Glutamatergic neuron (in vitro differentiated cells): ENCODE measurements around the gene DRD4. TPM values are rescaled to one million over a fixed set of nuclear protein-coding genes. Genes with fewer than 3 reads are reported as not detected.

Experiments
- DNase-seq: peaks from one replicate; pipeline ENCODE4 v3.0.0; 2022
- H3K27ac Mint-ChIP-seq: one replicate; pipeline ENCODE4 v1.8.0; 2020; ENCODE audit warnings: mild to moderate bottlenecking, mixed read lengths, inconsistent platforms; ENCODE audit not compliant: unreplicated experiment
- H3K27me3 Mint-ChIP-seq: one replicate; pipeline ENCODE4 v1.8.0; 2020; ENCODE audit warnings: mild to moderate bottlenecking, moderate library complexity, mixed read lengths, inconsistent platforms; ENCODE audit not compliant: unreplicated experiment
- H3K36me3 Mint-ChIP-seq: one replicate; pipeline ENCODE4 v1.8.0; 2020; ENCODE audit warnings: mild to moderate bottlenecking, mixed read lengths, inconsistent platforms; ENCODE audit not compliant: unreplicated experiment
- H3K4me1 Mint-ChIP-seq: one replicate; pipeline ENCODE4 v1.8.0; 2020; ENCODE audit warnings: mild to moderate bottlenecking, low read depth, mixed read lengths, inconsistent platforms; ENCODE audit not compliant: unreplicated experiment
- H3K4me3 Mint-ChIP-seq: one replicate; pipeline ENCODE4 v1.8.0; 2020; ENCODE audit warnings: mild to moderate bottlenecking, mixed read lengths, inconsistent platforms; ENCODE audit not compliant: unreplicated experiment
- H3K9me3 Mint-ChIP-seq: one replicate; pipeline ENCODE4 v1.8.0; 2020; ENCODE audit warnings: mild to moderate bottlenecking, moderate library complexity, mixed read lengths, inconsistent platforms; ENCODE audit not compliant: unreplicated experiment
- CTCF ChIP-seq: fragments of 200-600 bp; sonication (generic); IDR thresholded peaks from one replicate; pipeline ENCODE4 v1.5.0; 2021; ENCODE audit not compliant: partially characterized antibody, unreplicated experiment
- total RNA-seq: library from RNA; stranded (reverse); fragmentation: NEBNext Ultra II Directional; extraction: Animal tissue kit (Norgen Biotek cat#: 25700); gene quantifications from one replicate; pipeline ENCODE4 v1.2.1, GENCODE V29; 2021; ENCODE audit not compliant: unreplicated experiment

DRD4 gene
- total RNA-seq, 1 donor from 2014 or later = 2.9 TPM

GRCh38 chr11:597166-597725 is 39.8 kb upstream of the DRD4 start:
- peaks cover 10% of the 10 kb centered on the region for H3K9me3 Mint-ChIP-seq
- no peaks in the 10 kb centered on the region for H3K36me3 Mint-ChIP-seq
- no peak overlapping the region for H3K4me3 Mint-ChIP-seq
- TF ChIP-seq CTCF = no peak
- no peaks in the 10 kb centered on the region for H3K4me1 Mint-ChIP-seq
- H3K27ac Mint-ChIP-seq = no peak overlapping the region
- DNase-seq = peak; percentile 60
- H3K27me3 Mint-ChIP-seq = peaks cover 10% of the 10 kb centered on the region

GRCh38 chr11:598005-598680 is 38.9 kb upstream of the DRD4 start:
- no peaks in the 10 kb centered on the region for H3K4me1 Mint-ChIP-seq
- DNase-seq = no peak
- peaks cover 9% of the 10 kb centered on the region for H3K9me3 Mint-ChIP-seq
- H3K36me3 Mint-ChIP-seq = no peaks in the 10 kb centered on the region
- no peak for TF ChIP-seq CTCF
- no peak overlapping the region for H3K4me3 Mint-ChIP-seq
- H3K27ac Mint-ChIP-seq = no peak overlapping the region
- H3K27me3 Mint-ChIP-seq = peaks cover 10% of the 10 kb centered on the region

- Mint-ChIP-seq H3K9me3 (peaks cover 6% of the 10 kb centered on the region), H3K27ac (no peak overlapping the region), H3K27me3 (peaks cover 7% of the 10 kb centered on the region), H3K4me1 (no peaks in the 10 kb centered on the region), H3K36me3 (peaks cover 2% of the 10 kb centered on the region), H3K4me3 (no peak overlapping the region)
- no peak for TF ChIP-seq CTCF
- no peak for DNase-seq
Measured at GRCh38 chr11:601573-602245, 35.4 kb upstream of the DRD4 start.

- Mint-ChIP-seq H3K9me3 (peaks cover 9% of the 10 kb centered on the region), H3K27me3 (peaks cover 2% of the 10 kb centered on the region), H3K36me3 (peaks cover 4% of the 10 kb centered on the region), H3K27ac (no peak overlapping the region), H3K4me1 (no peaks in the 10 kb centered on the region), H3K4me3 (no peak overlapping the region)
- no peak for DNase-seq
- TF ChIP-seq CTCF = no peak
Measured at GRCh38 chr11:603154-603553, 33.9 kb upstream of the DRD4 start.
